Chondrocyte (in vitro differentiated cells): ENCODE results near the gene MATK. TPM values are rescaled to one million over a fixed set of nuclear protein-coding genes. Genes with fewer than 3 reads are reported as not detected.

Experiments used
- DNase-seq: peaks from one replicate; pipeline ENCODE4 v3.0.0; 2021; ENCODE audit warnings: mixed read lengths, low spot score
- H3K27ac Mint-ChIP-seq: one replicate; pipeline ENCODE4 v1.8.0; 2021; ENCODE audit warnings: mild to moderate bottlenecking, moderate library complexity, mixed read lengths; ENCODE audit not compliant: unreplicated experiment
- H3K27me3 Mint-ChIP-seq: 2 replicates; pipeline ENCODE4 v1.8.0; 2021; ENCODE audit warnings: low read depth, mixed read lengths
- H3K36me3 Mint-ChIP-seq: 2 replicates; pipeline ENCODE4 v1.8.0; 2021; ENCODE audit warnings: low read depth, mixed read lengths
- H3K4me1 Mint-ChIP-seq: 2 replicates; pipeline ENCODE4 v1.8.0; 2021; ENCODE audit warnings: low read depth, mild to moderate bottlenecking, mixed read lengths
- H3K4me3 Mint-ChIP-seq: one replicate; pipeline ENCODE4 v1.8.0; 2021; ENCODE audit warnings: mild to moderate bottlenecking, moderate library complexity, mixed read lengths; ENCODE audit not compliant: unreplicated experiment
- H3K9me3 Mint-ChIP-seq: 2 replicates; pipeline ENCODE4 v1.8.0; 2021; ENCODE audit warnings: low read depth, mixed read lengths
- CTCF ChIP-seq: fragments of 200-600 bp; sonication (generic); IDR thresholded peaks from 2 replicates; pipeline ENCODE4 v1.5.0; 2021; ENCODE audit warnings: antibody characterized with exemption, mild to moderate bottlenecking, moderate library complexity
- total RNA-seq: library from RNA; stranded (reverse); gene quantifications from 3 replicates; pipeline ENCODE4 v1.2.1, GENCODE V29; 2021

The MATK gene
- total RNA-seq, 1 donor from 2014 or later, result not detected

- no peaks in the 10 kb centered on the region for H3K36me3 Mint-ChIP-seq
- no peak overlapping the region for H3K27ac Mint-ChIP-seq
- TF ChIP-seq CTCF, result no peak
- no peak for DNase-seq
- no peak overlapping the region for H3K4me3 Mint-ChIP-seq
- peaks cover 7% of the 10 kb centered on the region for H3K4me1 Mint-ChIP-seq
- no peaks in the 10 kb centered on the region for H3K9me3 Mint-ChIP-seq
- peaks cover 32% of the 10 kb centered on the region for H3K27me3 Mint-ChIP-seq
Observed at GRCh38 chr19:3832001-3832400, 45.8 kb upstream of the MATK start.

GRCh38 chr19:3831601-3832000 lies 45.4 kb upstream of the MATK start:
- Mint-ChIP-seq H3K27me3 (peaks cover 31% of the 10 kb centered on the region), H3K4me3 (no peak overlapping the region), H3K9me3 (no peaks in the 10 kb centered on the region), H3K27ac (no peak overlapping the region), H3K36me3 (no peaks in the 10 kb centered on the region), H3K4me1 (peaks cover 7% of the 10 kb centered on the region)
- no peak for TF ChIP-seq CTCF
- no peak for DNase-seq

GRCh38 chr19:3830621-3831589 lies 44.7 kb upstream of the MATK start:
- Mint-ChIP-seq H3K4me3 (no peak overlapping the region), H3K4me1 (peaks cover 7% of the 10 kb centered on the region), H3K9me3 (no peaks in the 10 kb centered on the region), H3K27ac (no peak overlapping the region), H3K36me3 (no peaks in the 10 kb centered on the region), H3K27me3 (peaks cover 33% of the 10 kb centered on the region)
- DNase-seq, result no peak
- TF ChIP-seq CTCF, result no peak

- TF ChIP-seq CTCF, result no peak
- no peak overlapping the region for H3K4me3 Mint-ChIP-seq
- no peak overlapping the region for H3K27ac Mint-ChIP-seq
- H3K9me3 Mint-ChIP-seq, result no peaks in the 10 kb centered on the region
- DNase-seq, result no peak
- H3K27me3 Mint-ChIP-seq, result peaks cover 39% of the 10 kb centered on the region
- H3K36me3 Mint-ChIP-seq, result no peaks in the 10 kb centered on the region
- peaks cover 7% of the 10 kb centered on the region for H3K4me1 Mint-ChIP-seq
Observed at GRCh38 chr19:3827306-3827705, 41.1 kb upstream of the MATK start.

DNA sequence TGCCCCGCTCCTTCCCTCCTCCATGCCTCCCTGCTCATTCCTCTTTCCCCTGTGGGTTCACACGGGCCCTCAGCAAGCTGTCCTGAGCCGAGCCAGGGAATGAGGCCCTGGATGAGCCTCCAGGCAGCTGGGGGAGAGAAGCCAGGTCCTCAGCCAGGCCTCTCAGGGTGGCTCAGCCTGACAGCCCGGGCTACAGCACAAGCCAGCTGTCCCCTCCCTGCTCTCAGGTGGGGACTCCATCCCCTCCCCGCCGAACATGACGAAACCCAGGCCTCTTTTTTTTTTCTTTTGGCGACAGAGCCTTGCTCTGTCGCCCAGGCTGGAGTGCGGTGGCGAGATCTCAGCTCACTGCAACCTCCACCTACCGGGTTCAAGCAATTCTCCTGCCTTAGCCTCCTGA lies 40.0 kb upstream of the MATK start:
- no peak for TF ChIP-seq CTCF
- no peak overlapping the region for H3K27ac Mint-ChIP-seq
- H3K4me1 Mint-ChIP-seq, result peaks cover 7% of the 10 kb centered on the region
- H3K27me3 Mint-ChIP-seq, result peaks cover 33% of the 10 kb centered on the region
- DNase-seq, result no peak
- no peaks in the 10 kb centered on the region for H3K9me3 Mint-ChIP-seq
- no peak overlapping the region for H3K4me3 Mint-ChIP-seq
- no peaks in the 10 kb centered on the region for H3K36me3 Mint-ChIP-seq
